C1 segment of cervical spinal cord (tissue), 14 donors: Measurements from ENCODE around the gene KPNB1.

Source experiments
- DNase-seq, 14 donors: peaks; one replicate each; lab custom pipeline; 2025; lab: John Stamatoyannopoulos, UW

The KPNB1 gene

GRCh38 chr17:47696717-47697642 is 47.3 kb downstream of the KPNB1 start:
- DNase-seq = no peak

DNA sequence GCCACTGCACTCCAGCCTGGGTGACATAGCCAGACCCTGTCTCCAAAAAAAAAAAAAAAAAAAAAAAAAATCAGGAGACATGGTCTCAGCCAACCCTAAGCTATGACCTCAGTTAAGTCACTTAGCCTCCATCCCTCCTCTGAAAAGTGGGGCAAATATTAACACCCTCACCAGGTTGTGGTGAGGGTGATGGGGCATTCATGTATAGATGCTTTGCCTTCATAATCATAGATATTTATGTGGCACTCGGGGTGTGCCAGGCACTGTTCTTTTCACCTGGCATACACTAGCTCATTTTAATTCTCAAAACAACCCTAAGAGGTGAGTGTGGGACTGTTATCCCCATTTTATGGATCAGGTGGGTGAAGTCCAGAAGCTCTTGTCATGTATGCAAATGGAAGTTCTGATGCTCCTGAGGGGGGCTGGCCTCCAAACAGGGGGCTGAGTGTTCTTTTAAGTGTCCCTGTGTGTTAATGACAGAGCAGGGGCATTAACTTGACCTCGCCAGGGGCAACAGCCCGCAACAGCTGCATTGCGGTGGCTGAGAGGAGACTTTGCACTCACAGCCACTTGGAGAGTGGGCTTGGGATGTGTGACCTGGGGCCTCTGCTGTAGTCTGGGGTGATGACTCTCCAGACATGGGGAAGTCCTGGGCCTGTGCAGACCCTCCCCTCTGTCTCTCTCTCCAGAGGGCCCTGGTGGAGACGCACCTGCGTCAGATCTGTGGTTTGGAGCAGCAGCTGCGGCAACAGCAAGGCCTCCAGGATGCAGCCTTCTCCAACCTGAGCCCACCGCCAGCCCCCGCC is 48.4 kb downstream of the KPNB1 start:
- no peak for DNase-seq

DNA sequence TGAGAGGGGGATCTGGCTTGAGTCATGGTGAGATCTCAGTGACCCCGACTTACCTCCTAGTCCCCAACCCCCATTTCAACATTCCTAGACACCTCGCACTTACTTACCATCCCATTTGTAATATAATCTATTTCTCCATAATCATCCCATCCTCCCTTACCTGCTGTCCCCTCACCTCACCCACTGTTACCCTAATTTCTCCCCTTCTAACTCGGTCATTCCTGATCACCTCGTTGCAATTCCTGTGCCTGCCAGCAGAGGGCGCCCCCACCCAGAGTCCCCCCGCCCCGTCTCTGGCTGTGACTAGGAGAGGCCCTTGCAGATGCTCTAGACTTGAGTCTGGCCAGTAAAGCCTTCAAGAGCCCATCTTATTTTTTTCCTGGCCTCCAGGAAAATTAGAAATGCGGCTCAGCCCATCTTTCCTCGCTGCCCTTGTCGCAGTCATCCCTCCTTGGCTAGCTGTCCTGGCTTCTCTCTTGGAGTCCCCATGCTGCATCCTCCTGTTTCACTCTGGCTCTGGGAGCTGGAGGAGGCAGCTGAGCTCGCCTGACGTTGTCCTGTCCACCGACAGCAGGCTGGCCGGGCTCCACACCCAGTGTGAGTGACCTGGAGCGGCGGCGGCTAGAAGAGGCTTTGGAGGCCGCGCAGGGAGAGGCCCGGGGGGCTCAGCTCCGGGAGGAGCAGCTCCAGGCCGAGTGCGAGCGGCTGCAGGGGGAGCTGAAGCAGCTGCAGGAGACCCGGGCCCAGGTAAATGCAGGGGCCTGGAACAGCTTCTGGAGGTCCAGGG is 49.2 kb downstream of the KPNB1 start:
- peak in 10 of 14 donors; percentile 4 to 66 (median 31) for DNase-seq

- no peak for DNase-seq
These were observed 49.8 kb downstream of the KPNB1 start for GRCh38 chr17:47699536-47699840.

DNA sequence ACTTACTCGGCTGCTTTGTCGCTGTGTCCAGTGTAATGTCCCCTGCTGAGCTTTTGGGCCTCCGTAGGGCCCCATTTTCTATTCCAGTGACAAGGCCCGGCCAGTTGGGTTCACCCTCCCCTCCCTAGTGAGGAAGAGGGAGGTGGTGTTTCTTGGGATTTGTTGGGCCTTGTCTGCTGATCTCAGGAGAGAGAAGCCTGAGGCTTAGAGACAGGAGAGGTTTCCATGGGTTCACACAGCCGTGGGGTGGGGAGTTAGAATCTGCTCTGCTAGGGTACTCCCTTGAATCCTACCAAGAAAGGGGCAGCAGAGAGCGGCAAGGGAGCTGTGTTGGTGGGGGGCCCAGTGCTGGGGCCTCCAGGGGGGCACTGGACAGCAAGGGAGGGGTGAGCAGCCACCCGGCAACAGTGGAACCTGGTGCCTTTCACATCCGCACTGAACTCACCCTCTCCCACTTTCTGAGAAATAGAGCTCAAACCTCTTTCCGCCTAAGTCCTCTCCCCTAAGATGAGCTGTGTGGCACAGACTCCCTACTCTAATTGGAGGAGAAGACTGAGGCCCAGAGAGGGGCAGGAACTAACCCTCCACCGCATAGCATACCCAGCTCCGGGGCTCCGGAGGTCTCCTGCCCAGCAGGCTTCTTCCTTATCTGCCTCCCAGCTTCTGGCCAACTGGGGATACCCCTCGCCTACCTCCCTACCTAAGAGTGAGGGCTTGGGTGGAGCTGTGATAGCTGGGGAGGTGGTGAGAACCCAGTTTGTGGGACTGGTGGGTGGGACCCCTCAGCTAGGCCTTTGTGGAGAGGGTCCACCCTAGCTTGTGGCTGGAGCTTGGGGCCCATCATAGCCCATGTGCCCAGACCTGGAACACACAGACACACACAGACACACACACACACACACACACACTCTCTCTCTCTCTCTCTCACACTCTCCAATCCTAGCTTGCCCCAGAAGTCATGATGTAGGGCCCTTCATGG is 51.0 kb downstream of the KPNB1 start:
- DNase-seq = no peak

GRCh38 chr17:47701608-47702007 is 51.9 kb downstream of the KPNB1 start:
- DNase-seq = no peak

GRCh38 chr17:47702391-47702995 is 52.8 kb downstream of the KPNB1 start:
- DNase-seq = no peak

DNA sequence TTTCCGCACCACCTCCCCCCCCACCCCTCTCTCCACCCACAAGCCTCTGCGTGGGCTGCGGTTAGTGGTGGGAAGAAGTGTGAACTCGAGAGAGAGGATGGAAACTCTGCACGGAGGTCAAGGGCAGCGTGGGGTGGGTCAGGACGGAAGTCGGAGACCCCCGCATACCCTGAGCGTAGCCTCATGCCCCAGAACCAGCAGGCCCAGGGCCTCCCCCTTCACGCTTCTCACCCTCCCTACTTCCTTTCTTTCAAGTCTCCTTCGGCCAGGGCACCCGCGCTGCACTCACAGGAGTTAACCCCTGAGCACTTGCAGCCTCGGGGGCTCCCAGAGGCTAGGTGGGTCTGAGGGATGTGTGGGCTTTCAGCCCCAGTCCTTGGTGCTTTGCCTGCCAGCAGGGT is 53.5 kb downstream of the KPNB1 start:
- no peak for DNase-seq

GRCh38 chr17:47703671-47704070 is 54.0 kb downstream of the KPNB1 start:
- DNase-seq = no peak

DNA sequence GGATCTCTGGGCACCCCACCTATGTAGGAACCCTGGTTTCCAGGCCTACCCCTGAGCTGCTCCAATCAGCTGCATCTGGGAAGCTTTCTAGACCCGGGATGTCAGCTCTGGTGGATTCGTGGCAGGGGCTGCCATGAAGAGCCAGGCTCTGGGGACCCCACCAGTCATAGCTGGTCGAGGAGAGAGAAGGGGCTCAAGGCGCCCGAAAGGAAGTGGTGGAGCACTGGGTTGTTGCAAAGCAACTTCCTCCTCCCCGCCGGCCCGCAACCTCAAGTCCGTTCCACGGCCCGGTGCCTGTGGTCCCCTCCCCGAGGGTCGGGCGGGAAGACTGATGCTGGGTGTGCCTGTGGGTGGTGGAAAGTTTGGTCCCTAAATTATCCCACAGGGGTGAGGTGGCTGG is 54.4 kb downstream of the KPNB1 start:
- no peak for DNase-seq

GRCh38 chr17:47704736-47705135 is 55.0 kb downstream of the KPNB1 start:
- peak in 1 of 14 donors; percentile 26 for DNase-seq

- no peak for DNase-seq
These were observed 56.1 kb downstream of the KPNB1 start for GRCh38 chr17:47705536-47706530.

DNA sequence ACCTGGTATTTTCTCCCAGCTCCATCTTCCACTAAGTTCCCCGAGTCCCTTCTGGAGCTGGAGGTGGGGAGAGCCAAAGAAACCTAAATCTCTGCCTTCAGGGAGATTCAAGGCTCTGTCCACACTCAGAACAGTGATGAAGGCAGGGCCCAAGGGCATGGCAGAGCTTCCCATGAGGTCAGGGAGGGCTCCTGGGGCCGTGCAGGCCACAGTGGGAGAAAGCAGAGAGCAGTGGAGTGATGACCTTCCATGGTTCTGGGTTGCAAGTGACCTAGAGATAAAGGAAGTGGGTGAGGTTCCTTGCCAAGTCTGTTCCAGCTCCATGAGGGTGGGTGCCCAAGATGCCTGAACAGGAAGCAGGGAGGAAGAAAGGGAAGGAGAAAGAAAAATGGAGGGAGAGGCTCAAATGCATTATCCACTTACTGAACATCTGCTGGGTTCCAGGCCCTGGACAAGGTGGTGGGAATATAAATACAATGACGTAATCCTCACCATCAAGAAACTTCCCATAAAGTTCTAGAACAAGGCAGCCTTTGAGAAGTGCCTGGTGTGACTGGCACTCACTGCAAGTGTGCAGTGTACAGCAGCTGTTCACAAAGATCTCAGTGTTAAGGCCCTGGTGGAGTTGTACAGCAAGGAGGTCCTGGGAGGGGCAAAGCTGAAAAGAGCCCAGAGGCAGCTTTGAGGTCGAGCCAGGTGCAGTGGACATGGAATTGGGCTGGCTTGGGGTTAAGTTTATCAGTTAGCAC is 57.5 kb downstream of the KPNB1 start:
- peak in 9 of 14 donors; percentile 13 to 53 (median 23) for DNase-seq

GRCh38 chr17:47707884-47708283 is 58.2 kb downstream of the KPNB1 start:
- DNase-seq = no peak

- peak in 1 of 14 donors; percentile 28 for DNase-seq
These were observed 58.7 kb downstream of the KPNB1 start for GRCh38 chr17:47708312-47708863.

GRCh38 chr17:47708864-47709541 is 59.3 kb downstream of the KPNB1 start:
- peak in 4 of 14 donors; percentile 5 to 43 (median 18) for DNase-seq

DNA sequence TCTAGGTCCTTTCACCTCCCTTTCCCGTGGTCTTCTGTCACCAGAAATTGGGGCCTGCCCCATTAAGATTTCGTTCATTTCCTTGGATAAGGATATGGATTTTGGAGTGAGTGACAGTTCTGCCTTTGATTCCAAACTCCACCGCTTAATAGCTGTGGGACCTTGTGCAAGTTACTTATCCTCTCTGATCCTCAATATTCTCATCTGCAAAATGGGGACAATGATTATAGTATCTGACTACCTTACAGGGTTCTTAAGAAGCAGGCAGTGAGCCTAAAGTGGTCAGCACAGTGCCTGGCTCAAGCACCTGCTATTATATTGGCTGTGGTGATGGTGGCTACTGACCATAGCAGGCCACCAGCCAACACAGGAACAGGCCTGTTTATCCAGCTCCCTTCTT is 59.9 kb downstream of the KPNB1 start:
- no peak for DNase-seq
